Skin of body (tissue), 2 donors: ENCODE measurements around the gene SPP2. TPM values are rescaled to one million over a fixed set of nuclear protein-coding genes. Genes with fewer than 3 reads are reported as not detected.

Experiments used
- DNase-seq: peaks from one replicate; lab custom pipeline; 2025; lab: John Stamatoyannopoulos, UW
- total RNA-seq: library from RNA; depleted of rRNA; stranded (reverse); fragments of >200 nt; gene quantifications from one replicate; pipeline ENCODE4 v1.2.3, GENCODE V29; 2014

Gene SPP2, protein sequence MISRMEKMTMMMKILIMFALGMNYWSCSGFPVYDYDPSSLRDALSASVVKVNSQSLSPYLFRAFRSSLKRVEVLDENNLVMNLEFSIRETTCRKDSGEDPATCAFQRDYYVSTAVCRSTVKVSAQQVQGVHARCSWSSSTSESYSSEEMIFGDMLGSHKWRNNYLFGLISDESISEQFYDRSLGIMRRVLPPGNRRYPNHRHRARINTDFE
- total RNA-seq: not detected

- no peak for DNase-seq
Measured at GRCh38 chr2:234050455-234051135, at the start of gene SPP2. Gene SPP2 (plus strand): TSS chr2:234050702. CDS start chr2:234050787, 85 bp downstream.

DNA sequence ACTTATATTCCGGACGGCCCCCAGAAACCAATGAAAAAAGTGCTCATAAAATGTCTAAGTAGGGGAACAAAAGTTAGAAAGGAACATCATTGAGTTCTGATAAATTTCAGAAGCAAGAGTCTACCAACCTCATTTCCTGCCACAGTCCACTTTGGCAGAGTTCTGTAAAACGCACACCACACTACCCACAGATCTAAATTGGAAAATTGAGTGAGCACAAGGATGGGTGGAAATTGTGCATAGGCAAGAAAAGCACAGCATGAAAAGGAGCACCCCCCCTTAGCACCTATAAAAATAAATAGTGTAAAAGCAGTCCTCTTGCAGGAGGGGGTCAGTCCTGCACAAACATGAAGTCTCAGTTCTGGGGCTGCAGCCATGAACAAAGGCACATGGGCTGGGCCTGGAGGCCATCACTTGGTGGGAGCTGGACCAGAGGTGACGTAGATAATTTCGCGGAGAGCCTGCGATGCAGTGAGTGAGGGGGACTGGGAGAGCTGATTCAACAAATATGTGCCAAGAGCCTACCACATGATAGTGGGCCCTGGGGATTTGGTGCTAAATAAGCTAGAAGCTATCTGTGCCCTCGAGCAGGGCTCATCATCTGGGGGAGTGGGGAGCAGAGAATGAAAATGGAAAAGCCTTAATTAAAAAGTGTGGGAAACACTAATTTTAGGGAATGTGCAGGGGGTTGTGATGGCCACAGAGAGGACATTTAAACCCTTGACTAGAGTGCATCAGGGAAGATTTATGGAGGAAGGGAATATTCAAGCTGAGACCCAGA, 48.9 kb upstream of the SPP2 start:
- DNase-seq: no peak

DNA sequence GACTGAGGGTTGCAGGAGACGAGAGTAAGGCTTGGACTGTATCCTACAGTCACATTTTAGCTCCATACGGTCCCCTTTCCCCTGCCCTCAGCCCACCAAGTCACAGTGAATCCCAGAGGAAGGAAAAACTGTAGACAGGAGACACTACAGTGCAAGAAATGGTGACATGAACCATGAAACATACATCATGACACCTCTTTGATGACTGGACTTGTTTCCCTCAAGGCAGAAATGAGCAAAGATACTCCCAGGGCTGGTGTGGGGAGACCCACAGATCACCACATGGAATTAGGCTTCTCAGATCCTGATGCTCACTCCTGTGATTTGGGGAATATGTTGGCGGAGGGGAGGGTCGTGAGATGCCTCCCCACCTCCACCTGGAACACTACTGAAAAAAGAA, 48.2 kb upstream of the SPP2 start:
- no peak for DNase-seq

- DNase-seq: no peak
Measured at GRCh38 chr2:234003972-234004617, 46.4 kb upstream of the SPP2 start.

DNA sequence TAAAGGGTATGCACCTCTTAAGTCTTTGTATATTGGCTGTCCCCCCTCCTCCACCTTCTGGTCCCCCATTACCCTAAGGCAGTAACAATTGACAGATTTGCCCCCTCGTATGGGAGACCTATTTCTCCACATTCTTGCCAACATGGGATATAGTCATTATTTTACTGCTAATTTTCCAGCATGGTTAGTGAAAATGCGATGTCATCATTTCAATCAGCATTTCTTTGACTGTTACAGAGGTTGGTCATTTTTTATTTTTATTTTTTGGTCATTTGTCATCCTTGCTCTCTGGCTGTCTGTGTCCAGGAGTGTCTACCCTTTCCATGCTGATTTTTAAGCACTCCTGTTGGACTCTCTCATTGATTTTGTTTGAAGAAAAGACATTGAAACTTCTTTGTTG, 45.4 kb upstream of the SPP2 start:
- no peak for DNase-seq

GRCh38 chr2:234006501-234006900, 44.0 kb upstream of the SPP2 start:
- DNase-seq: no peak

DNA sequence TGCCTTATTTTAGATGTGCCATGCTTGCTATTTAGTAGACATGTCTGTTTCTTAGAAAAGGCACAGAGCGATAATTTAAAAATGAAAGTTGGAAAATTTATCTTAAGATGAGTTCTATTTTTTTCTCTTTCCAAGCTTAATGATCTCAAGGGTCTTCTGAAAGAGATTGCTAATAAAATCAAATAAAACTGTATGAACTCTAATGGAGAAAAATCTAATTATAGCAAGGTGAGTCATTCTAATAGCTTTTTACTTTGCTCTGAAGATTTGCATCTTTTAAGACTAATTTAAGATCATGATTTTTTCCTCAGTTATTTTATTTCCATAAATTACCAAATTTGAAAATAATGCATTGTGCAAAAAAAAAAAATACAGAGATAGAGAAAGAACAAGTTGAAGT, 36.1 kb upstream of the SPP2 start:
- no peak for DNase-seq

DNA sequence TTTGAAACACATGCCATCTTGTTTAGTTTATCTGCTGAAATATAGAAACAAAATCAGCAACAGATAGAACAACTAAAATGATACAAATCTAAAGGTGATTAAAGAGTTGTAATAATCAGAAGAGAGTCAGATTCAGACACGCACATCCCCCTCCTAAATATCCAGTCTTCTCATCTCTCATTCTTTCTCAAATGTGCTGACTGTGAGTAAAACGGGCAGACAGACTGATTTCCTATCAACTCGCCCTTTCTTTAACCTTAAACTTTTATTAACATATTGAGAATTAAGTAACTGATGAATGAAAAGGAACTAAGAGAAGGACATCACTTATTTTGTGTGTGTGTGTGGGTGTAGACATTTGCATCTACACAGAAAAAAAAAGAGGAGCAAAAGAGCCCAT, 34.6 kb upstream of the SPP2 start:
- DNase-seq: no peak

GRCh38 chr2:234019896-234020295, 30.6 kb upstream of the SPP2 start:
- DNase-seq: no peak

- DNase-seq: no peak
Measured at GRCh38 chr2:234020332-234020731, 30.2 kb upstream of the SPP2 start.

DNA sequence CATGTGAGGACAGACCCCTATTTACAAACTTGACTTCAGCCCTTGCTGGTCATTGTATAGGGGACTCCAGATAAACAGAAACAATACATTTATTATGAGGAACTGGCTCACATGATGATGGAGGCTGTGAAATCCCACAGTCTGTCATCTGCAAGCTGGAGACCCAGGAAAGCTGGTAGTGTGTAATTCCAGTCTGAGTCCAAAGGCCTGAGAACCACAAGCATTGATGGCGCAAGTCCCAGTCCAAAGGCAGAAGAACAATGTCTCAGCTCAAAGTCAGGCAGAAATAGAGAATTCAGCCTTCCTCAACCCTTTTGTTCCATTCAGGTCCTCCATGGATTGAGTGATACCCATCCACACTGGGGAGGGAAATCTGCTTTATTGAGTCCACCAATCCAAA, 28.1 kb upstream of the SPP2 start:
- no peak for DNase-seq

DNA sequence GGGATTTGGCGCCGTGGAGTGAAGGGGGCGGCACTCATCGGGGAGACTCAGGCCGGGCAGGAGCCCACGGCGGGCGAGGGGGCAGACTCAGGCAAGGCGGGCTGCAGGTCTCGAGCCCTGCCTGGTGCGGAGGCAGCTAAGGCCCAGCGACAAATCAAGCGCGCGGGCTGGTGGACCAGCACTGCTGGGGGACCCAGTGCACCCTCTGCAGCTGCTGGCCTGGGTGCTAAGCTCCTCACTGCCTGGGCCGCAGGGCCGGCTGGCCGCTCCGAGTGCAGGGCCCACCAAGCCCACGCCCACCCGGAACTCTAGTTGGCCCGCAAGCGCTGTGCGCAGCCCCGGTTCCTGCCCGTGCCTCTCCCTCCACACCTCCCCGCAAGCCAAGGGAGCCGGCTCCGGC, 26.2 kb upstream of the SPP2 start:
- no peak for DNase-seq

DNA sequence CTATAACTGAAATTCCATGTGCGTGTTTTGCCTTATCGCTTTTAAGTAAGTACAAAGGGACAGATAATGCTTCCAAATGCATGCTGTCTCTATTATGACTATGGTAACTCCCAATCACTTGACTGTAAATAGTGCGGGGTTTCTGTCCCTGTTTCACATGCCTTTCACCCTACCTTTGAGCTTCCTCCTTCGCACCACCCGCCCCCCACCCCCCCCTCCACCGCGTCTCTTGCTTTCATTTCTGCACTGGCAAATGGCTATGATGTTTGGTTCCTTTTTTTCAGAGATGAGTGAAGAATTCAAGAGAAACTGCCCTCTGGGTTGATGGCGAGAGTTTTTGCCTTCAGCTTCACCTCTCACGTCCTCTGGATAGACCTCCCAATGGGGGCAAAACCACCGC, 25.0 kb upstream of the SPP2 start:
- DNase-seq: peak; percentile 19

GRCh38 chr2:234025891-234026401, 24.6 kb upstream of the SPP2 start:
- DNase-seq: peak; percentile 35

- no peak for DNase-seq
Measured at GRCh38 chr2:234026693-234027254, 23.7 kb upstream of the SPP2 start.

DNA sequence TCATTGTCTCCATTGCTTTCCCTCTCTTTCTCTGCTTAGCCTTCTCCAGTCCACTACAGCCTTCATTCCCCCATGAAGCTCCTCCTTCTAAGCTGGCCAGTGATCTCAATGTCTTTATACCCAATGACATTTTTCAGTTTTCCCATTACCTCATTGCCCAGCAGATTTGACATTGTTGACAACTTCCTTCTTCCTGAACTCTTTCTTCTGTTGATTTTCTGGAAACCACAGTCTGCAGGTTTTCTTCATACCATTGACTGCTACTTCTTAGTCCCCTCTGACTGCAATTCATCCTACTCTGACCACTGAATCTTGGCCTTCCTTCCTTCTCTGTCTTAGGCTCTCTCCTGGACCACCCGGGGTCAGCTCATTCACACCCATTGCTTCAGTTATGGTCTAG, 22.9 kb upstream of the SPP2 start:
- no peak for DNase-seq

DNA sequence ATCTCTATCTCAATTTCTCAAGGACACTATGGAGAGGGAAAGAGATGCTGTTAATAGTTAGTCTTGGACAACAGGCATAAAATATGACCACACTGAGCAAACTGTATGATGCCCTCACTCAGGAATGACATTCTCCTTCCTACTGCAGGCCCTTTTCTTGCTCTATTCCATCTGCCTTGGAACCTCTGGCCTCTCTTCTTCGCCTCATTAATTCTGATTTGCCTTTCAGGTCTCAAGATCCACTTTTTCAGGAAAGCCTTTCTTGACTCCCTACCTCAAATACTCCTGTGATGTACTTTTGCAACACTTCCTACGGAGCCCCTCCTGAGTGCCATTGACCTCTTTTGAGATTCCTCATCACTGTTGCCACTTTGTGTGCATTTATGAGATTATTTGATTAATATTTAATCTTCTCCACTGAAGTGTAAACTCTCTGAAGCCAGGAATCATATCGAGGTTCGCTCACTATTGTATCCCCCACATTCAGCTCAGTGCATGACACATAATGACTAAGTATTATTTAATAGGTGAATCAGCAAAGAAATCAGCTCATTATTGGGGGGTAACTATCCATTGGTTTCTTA, 21.3 kb upstream of the SPP2 start:
- no peak for DNase-seq

DNA sequence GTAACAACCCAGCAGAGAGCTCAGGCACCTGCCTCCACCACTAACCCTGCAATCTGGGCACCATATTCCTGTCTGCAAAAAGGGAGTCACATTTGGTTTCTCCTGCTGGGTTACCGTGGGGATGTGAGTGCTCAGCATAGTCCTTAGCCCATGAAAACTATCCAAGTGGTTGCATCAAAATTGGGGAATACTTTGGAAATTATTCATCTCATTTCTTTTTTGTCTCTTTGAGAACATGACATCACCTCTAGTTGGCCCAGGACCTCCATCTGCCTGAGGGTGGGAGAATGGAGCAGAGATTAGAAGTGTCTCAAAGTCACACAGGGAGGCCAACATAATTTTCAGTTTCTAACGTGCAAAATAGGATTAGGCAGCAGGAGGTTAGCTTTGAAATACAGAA, 19.3 kb upstream of the SPP2 start:
- peak; percentile 31 for DNase-seq

DNA sequence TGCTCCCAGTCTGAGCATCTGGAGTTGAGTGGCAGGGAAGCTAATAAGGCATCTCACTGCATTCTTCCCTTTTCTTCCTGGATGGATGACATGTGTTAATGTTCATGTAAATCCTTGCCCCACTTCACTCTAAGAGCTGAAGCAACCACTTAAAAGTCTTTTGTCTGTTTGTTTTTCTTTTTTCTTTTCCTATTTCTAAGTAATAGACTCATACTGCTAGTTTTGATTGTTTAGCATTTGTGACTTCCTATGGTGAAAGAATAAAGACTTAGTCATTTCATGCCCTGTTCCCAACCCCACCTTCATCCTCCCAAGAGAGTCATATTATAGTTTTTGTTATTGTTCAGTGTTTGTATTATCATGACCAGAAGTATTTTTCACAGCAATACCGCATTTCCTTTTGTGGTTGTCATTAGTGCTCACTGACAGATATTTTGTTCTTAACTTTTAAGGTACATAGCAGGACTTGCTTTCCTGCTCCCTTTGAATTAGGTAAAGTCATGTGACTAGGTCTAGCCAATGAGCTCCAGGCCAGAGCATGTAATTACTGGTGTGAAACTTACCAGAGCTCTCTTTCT, 18.1 kb upstream of the SPP2 start:
- peak; percentile 61 for DNase-seq

DNA sequence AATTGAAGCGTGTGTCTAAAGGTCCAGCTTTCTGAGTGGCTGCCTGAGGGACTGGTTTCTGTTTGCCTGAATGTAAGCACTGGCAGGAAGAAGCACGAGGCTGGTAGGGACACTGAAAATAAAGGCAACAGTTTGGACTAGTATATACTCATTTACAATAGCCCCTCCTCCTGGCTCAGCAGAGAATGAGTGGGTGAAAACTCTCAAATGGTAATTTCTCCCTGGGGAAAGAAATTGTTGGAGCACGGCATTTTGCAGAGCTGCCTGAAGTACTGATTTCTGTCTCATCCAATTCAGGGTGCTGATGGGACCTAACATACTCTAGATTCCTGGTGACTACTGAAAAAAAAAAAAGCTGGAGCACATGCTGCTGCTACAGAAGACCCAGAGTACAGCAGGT, 17.3 kb upstream of the SPP2 start:
- DNase-seq: no peak

DNA sequence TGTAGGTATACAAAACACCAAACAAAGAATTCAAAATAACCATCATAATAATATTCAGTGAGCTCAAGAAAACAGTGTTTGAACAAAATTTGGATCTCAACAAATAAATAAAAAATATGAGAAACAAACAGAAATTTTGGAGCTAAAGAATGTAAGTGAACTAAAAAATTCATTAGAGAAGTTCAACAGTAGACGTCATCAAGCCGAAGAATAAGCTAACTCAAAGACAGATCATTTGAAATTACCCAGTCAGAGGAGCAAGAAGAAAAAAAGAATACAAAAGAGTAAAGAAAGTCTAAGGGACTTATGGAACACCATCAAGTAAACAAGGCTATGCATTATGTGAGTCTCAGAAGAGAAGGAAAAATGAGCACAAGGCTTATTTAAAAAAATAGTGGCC, 16.6 kb upstream of the SPP2 start:
- no peak for DNase-seq
